ENCODE data around the gene MPO. TPM values are rescaled to one million over a fixed set of nuclear protein-coding genes. Genes with fewer than 3 reads are reported as not detected.

MPO gene
- total and polyA plus RNA-seq, 2 of the 8 experiments (the other 6 are each of a cell fraction or from before 2014, with no cell fraction given) = 0.06 to 0.74 TPM

DNA sequence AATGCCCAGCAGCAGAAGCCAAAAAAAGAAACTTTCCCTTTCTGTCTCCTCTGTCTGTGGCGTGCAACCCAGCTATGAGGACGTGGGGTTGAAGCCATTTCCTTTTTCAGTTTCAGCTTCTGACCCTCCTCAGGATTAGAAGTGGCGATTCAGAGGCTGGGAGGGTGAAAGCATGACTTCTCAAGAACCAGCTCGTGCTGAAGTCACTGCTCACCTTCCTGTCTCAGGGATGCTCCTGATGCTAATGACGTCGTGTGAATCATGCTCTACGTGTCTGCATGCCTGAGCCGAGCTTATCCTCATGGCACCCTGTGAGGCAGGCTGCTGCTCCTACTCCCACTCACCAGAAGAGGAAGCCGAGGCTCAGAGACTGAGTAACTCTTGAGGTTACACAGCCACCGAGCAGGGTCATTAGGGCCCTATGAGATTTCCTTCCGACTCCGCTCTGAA lies 48.0 kb downstream of the MPO start:
- H3K9me3 ChIP-seq (ENCODE audit: insufficient read depth in 2 of 2, low read depth in 1 of 2, low read length in 1 of 2) = no peaks in the 10 kb centered on the region
- no peak overlapping the region for H2AK5ac ChIP-seq (ENCODE audit: low read depth, low read length)
- H2BK20ac ChIP-seq (ENCODE audit: low read length) = no peak overlapping the region
- H3K23me2 ChIP-seq (ENCODE audit: low read depth, low read length) = no peaks in the 10 kb centered on the region
- no peak for FAIRE-seq
- H3K4me3 ChIP-seq (ENCODE audit: extremely low read depth in 1 of 4, insufficient read depth in 2 of 4, low read depth in 3 of 4, low read length in 4 of 4) = no peak overlapping the region
- TF ChIP-seq KDM1A (IDR thresholded peaks at IDR 0.05; ENCODE audit: borderline replicate concordance, low read length) (no peak), JUND (IDR thresholded peaks at IDR 0.05; ENCODE audit: low read length) (no peak)
- TF ChIP-seq, protein P1, sequence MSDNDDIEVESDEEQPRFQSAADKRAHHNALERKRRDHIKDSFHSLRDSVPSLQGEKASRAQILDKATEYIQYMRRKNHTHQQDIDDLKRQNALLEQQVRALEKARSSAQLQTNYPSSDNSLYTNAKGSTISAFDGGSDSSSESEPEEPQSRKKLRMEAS (IDR thresholded peaks at IDR 0.05) = peak; percentile 65
- TF ChIP-seq, protein P2, sequence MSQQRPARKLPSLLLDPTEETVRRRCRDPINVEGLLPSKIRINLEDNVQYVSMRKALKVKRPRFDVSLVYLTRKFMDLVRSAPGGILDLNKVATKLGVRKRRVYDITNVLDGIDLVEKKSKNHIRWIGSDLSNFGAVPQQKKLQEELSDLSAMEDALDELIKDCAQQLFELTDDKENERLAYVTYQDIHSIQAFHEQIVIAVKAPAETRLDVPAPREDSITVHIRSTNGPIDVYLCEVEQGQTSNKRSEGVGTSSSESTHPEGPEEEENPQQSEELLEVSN (IDR thresholded peaks at IDR 0.05) = 0 out of 2 replicates have a peak, but pooled peaks have one; percentile 40
- H4K8ac ChIP-seq (ENCODE audit: extremely low read depth, insufficient read depth, low read length) = no peak overlapping the region
- no peak overlapping the region for H3K4me2 ChIP-seq (ENCODE audit: insufficient read depth in 1 of 2, low read depth in 2 of 2, low read length in 2 of 2)
- no peaks in the 10 kb centered on the region for H3K79me2 ChIP-seq (ENCODE audit: control insufficient read depth in 1 of 2, insufficient read depth in 2 of 2, low read length in 2 of 2)
- no peak overlapping the region for H2BK15ac ChIP-seq (ENCODE audit: low read length)
- H3K4me1 ChIP-seq (replicated peaks in 1 of 4; ENCODE audit: control insufficient read depth in 3 of 4, insufficient read depth in 4 of 4, low read length in 3 of 4) = peaks cover 0 to 4% (median 0%) of the 10 kb centered on the region in 4 experiments; a peak in 4 of 7 replicates
- peaks cover 0 to 10% (median 5%) of the 10 kb centered on the region in 4 experiments; a peak in 5 of 7 replicates for H3K27me3 ChIP-seq (replicated peaks in 1 of 4; ENCODE audit: control insufficient read depth in 3 of 4, extremely low read depth in 1 of 4, insufficient read depth in 3 of 4, low read length in 3 of 4)
- H3K27ac ChIP-seq (ENCODE audit: low read depth, low read length) = no peak overlapping the region
- no peak overlapping the region for H4K91ac ChIP-seq (replicated peaks; ENCODE audit: insufficient read length, low read length)
- no peak overlapping the region for H3K18ac ChIP-seq (ENCODE audit: extremely low read depth, low read length)
- no peak overlapping the region for H2BK12ac ChIP-seq (ENCODE audit: low read depth, low read length)
- no peak overlapping the region for H3K14ac ChIP-seq (ENCODE audit: insufficient read length)
- H3K4ac ChIP-seq (replicated peaks; ENCODE audit: insufficient read length, low read depth, low read length) = no peak overlapping the region
- no peak overlapping the region for H2BK5ac ChIP-seq (ENCODE audit: low read depth, low read length)
- no peaks in the 10 kb centered on the region for H4K20me1 ChIP-seq (replicated peaks in 1 of 2; ENCODE audit: control insufficient read depth in 1 of 2, insufficient read depth in 2 of 2, low read length in 2 of 2)
- no peak overlapping the region for H3K9ac ChIP-seq (replicated peaks in 1 of 4; ENCODE audit: extremely low read depth in 1 of 4, low read depth in 3 of 4, low read length in 3 of 4)
- CTCF ChIA-PET (ENCODE audit: partially characterized antibody) = interaction anchor here (0.6 to 1.5 kb wide), 8 partner anchors 16 to 76 kb away, joined by 3 to 5 read pairs (median 4); no protein-coding TSS in a partner anchor
- no peak overlapping the region for H2BK120ac ChIP-seq (replicated peaks; ENCODE audit: low read depth, low read length)
- POLR2A ChIA-PET (ENCODE audit: partially characterized antibody) = interaction anchor here (1.0 to 1.5 kb wide), 2 partner anchors 9 to 14 kb away, joined by 3 to 4 read pairs; no protein-coding TSS in a partner anchor
- H3K56ac ChIP-seq (replicated peaks; ENCODE audit: insufficient read length, low read depth, low read length) = no peak overlapping the region
- H3K36me3 ChIP-seq (ENCODE audit: control insufficient read depth in 2 of 4, insufficient read depth in 4 of 4, low read length in 3 of 4) = no peaks in the 10 kb centered on the region
- H3K23ac ChIP-seq (ENCODE audit: insufficient read length) = no peak overlapping the region
- peak overlapping the region; percentile 77; the same call in 1 of the 2 replicates for H2AFZ ChIP-seq (ENCODE audit: low read length)
- no peak for DNase-seq (ENCODE audit: low read depth in 1 of 2, low spot score in 2 of 2)
- WGBS, 2 experiments (ENCODE audit: extremely low coverage in 1 of 2, insufficient coverage in 1 of 2, insufficient read length in 1 of 2, insufficient replicate concordance in 2 of 2, low coverage in 1 of 2, low lambda C conversion rate in 2 of 2, missing lambda C conversion rate in 1 of 2) = 84% methylated on average over 12 of the region's 12 CpGs; no CpG with 5 or more reads in 1 of the 2 experiments
- H3K79me1 ChIP-seq (ENCODE audit: low read depth, low read length) = no peaks in the 10 kb centered on the region
- no peak overlapping the region for H4K5ac ChIP-seq (ENCODE audit: insufficient read length, low read depth, low read length)
